Retina (tissue), 1 donor: Measurements from ENCODE around the gene ZNF569.
"Not testable (repeated sequence)": the region's sequence is repeated elsewhere in the genome, so short reads cannot be mapped to it uniquely, and the experiment has no call there.

ENCODE experiments used
- DNase-seq: peaks from one replicate; pipeline ENCODE4 v3.0.0-alpha.2; 2016

The ZNF569 gene

GRCh38 chr19:37466798-37467607, at the start of gene ZNF569:
TSS of gene ZNF569 (minus strand) at chr19:37467444. CDS start at chr19:37444921, 22,523 bp downstream.
- peak; percentile 99 for DNase-seq

GRCh38 chr19:37513397-37513796, 46.2 kb upstream of the ZNF569 start:
- no peak for DNase-seq

- DNase-seq: no peak
Observed at GRCh38 chr19:37511821-37512220, 44.6 kb upstream of the ZNF569 start.

- DNase-seq: no peak
Observed at GRCh38 chr19:37511186-37511585, 43.9 kb upstream of the ZNF569 start.

- DNase-seq: no peak
Observed at GRCh38 chr19:37507167-37507464, 39.9 kb upstream of the ZNF569 start.

- DNase-seq: peak; percentile 97
Observed at GRCh38 chr19:37506387-37507166, 39.3 kb upstream of the ZNF569 start, which contains the start of gene ZNF793. TSS of gene ZNF793 (plus strand) at chr19:37506939. CDS start at chr19:37523440, 16,501 bp downstream.

- no peak for DNase-seq
Observed at GRCh38 chr19:37505958-37506386, 38.7 kb upstream of the ZNF569 start.

- no peak for DNase-seq
Observed at GRCh38 chr19:37492213-37492612, 25.0 kb upstream of the ZNF569 start.

- no peak for DNase-seq
Observed at GRCh38 chr19:37484406-37485168, 17.3 kb upstream of the ZNF569 start.

GRCh38 chr19:37472165-37472564, 4.9 kb upstream of the ZNF569 start:
- no peak for DNase-seq

- DNase-seq: peak; percentile 4
Observed at GRCh38 chr19:37470216-37470615, 3.0 kb upstream of the ZNF569 start.

- DNase-seq: peak; percentile 97
Observed at GRCh38 chr19:37468961-37469777, 1.9 kb upstream of the ZNF569 start, which contains the start of gene ZNF570. TSS of gene ZNF570 (plus strand) at chr19:37469356. CDS start at chr19:37470355, 999 bp downstream.

GRCh38 chr19:37467608-37468090, 405 bp upstream of the ZNF569 start:
- DNase-seq: no peak

- no peak for DNase-seq
Observed at GRCh38 chr19:37466277-37466797, 907 bp downstream of the ZNF569 start.

- DNase-seq: no peak
Observed at GRCh38 chr19:37452500-37453245, 14.6 kb downstream of the ZNF569 start.

GRCh38 chr19:37413313-37414084, 53.7 kb downstream of the ZNF569 start:
- DNase-seq: no peak

- no peak for DNase-seq
Observed at GRCh38 chr19:37412700-37413099, 54.5 kb downstream of the ZNF569 start.

GRCh38 chr19:37406140-37406846, 61.0 kb downstream of the ZNF569 start:
- DNase-seq: not testable (repeated sequence)

- no peak for DNase-seq
Observed at GRCh38 chr19:37403403-37403802, 63.8 kb downstream of the ZNF569 start.

GRCh38 chr19:37401078-37401477, 66.2 kb downstream of the ZNF569 start:
- DNase-seq: no peak
